HG02759 (cell line): ENCODE results near the gene FN3K.

Experiments
- ATAC-seq: cut with Tn5 transposase; IDR thresholded peaks from one replicate; pipeline ENCODE4 v1.9.1; 2021; ENCODE audit warnings: mild to moderate bottlenecking, moderate library complexity; ENCODE audit not compliant: unreplicated experiment

The FN3K gene

GRCh38 chr17:82734987-82735866 lies at the start of gene FN3K:
TSS of gene FN3K (plus strand) at chr17:82735615. CDS start at chr17:82735637, 22 bp downstream.
- ATAC-seq, result no peak

- no peak for ATAC-seq
Measured at GRCh38 chr17:82686366-82687324, 48.8 kb upstream of the FN3K start.

- ATAC-seq, result no peak
Measured at GRCh38 chr17:82687375-82687861, 48.0 kb upstream of the FN3K start.

- no peak for ATAC-seq
Measured at GRCh38 chr17:82687871-82688270, 47.5 kb upstream of the FN3K start.

- no peak for ATAC-seq
Measured at GRCh38 chr17:82689077-82689476, 46.3 kb upstream of the FN3K start.

GRCh38 chr17:82690786-82691489 lies 44.5 kb upstream of the FN3K start:
- ATAC-seq, result no peak

- ATAC-seq, result no peak
Measured at GRCh38 chr17:82691714-82692113, 43.7 kb upstream of the FN3K start.

- no peak for ATAC-seq
Measured at GRCh38 chr17:82692268-82692667, 43.1 kb upstream of the FN3K start.

- ATAC-seq, result no peak
Measured at GRCh38 chr17:82693168-82693867, 42.1 kb upstream of the FN3K start.

- no peak for ATAC-seq
Measured at GRCh38 chr17:82694647-82695046, 40.8 kb upstream of the FN3K start.

- no peak for ATAC-seq
Measured at GRCh38 chr17:82696259-82696658, 39.2 kb upstream of the FN3K start.

- no peak for ATAC-seq
Measured at GRCh38 chr17:82696916-82697807, 38.3 kb upstream of the FN3K start.

GRCh38 chr17:82697808-82698064 lies 37.7 kb upstream of the FN3K start:
- ATAC-seq, result no peak

GRCh38 chr17:82698065-82698973 lies 37.1 kb upstream of the FN3K start, which contains the start of gene RAB40B:
TSS of gene RAB40B (minus strand) at chr17:82698698. CDS start at chr17:82698596, 102 bp downstream.
- ATAC-seq, result peak; percentile 96

GRCh38 chr17:82698974-82699442 lies 36.4 kb upstream of the FN3K start:
- ATAC-seq, result no peak

- ATAC-seq, result no peak
Measured at GRCh38 chr17:82699551-82699950, 35.9 kb upstream of the FN3K start.

- ATAC-seq, result no peak
Measured at GRCh38 chr17:82702231-82702927, 33.0 kb upstream of the FN3K start.
